HEK293 (cell line): Measurements from ENCODE around the gene EFCC1.

ENCODE experiments used
- CTCF ChIA-PET: fragments of 350-600 bp; formaldehyde crosslinking; extraction: SDS; loops from one replicate; lab custom pipeline; 2021; ENCODE audit warnings: antibody characterized with exemption; lab: Yijun Ruan, JAX
- POLR2A ChIA-PET: fragments of 300-600 bp; formaldehyde crosslinking; extraction: SDS; loops from one replicate; lab custom pipeline; 2020; ENCODE audit warnings: antibody characterized with exemption, inconsistent platforms; lab: Yijun Ruan, JAX
- H3K27ac ChIP-seq: fragments of 200-500 bp; sonication (Bioruptor generic); 2 replicates; pipeline ENCODE4 v1.5.1; 2014; ENCODE audit warnings: low read depth, low read length, control low read depth, inconsistent platforms; ENCODE audit errors: extremely low read depth
- H3K36me3 ChIP-seq, 2 experiments: fragments of 200-500 bp in 1 of 2; sonication (Bioruptor generic) in 1 of 2; 1 replicate in 1 of 2; 2 replicates in 1 of 2; pipeline ENCODE4 v1.5.1; 2014 to 2017; ENCODE audit warnings: inconsistent platforms in 2 of 2, low read length in 2 of 2; ENCODE audit not compliant: control insufficient read depth in 2 of 2, insufficient read depth in 1 of 2
- H3K4me1 ChIP-seq: fragments of 200-500 bp; sonication (Bioruptor generic); 2 replicates; pipeline ENCODE4 v1.5.1; 2014; ENCODE audit warnings: mild to moderate bottlenecking, low read length, inconsistent platforms; ENCODE audit not compliant: control insufficient read depth, insufficient read depth
- H3K4me3 ChIP-seq: 2 replicates; pipeline ENCODE4 v1.5.1; 2011; ENCODE audit warnings: low read depth, mild to moderate bottlenecking, control low read depth, low read length, moderate library complexity
- H3K9me3 ChIP-seq: fragments of 200-500 bp; sonication (Bioruptor generic); 2 replicates; pipeline ENCODE4 v1.5.1; 2014; ENCODE audit warnings: low read depth, low read length, inconsistent platforms; ENCODE audit not compliant: control insufficient read depth, insufficient read depth
- GLI2 ChIP-seq: fragments of 450-650 bp; formaldehyde crosslinking; IDR thresholded peaks from 2 replicates; pipeline ENCODE4; 2017; ENCODE audit warnings: missing biosample characterization, missing genetic modification characterization, low read depth, borderline replicate concordance
- IKZF3 ChIP-seq: fragments of 450-650 bp; IDR thresholded peaks from 2 replicates; pipeline ENCODE4 v1.5.0; 2018; ENCODE audit warnings: missing biosample characterization, mild to moderate bottlenecking, missing genetic modification characterization, moderate library complexity
- KLF9 ChIP-seq: fragments of 450-650 bp; formaldehyde crosslinking; IDR thresholded peaks from 2 replicates; pipeline ENCODE4 v1.5.1; 2016; ENCODE audit warnings: missing biosample characterization, missing genetic modification characterization, low read depth
- REST ChIP-seq: fragments of 450-650 bp; formaldehyde crosslinking; IDR thresholded peaks from 2 replicates; pipeline ENCODE4 v1.5.1; 2016; ENCODE audit warnings: missing biosample characterization, missing genetic modification characterization
- ZEB2 ChIP-seq: fragments of 450-650 bp; formaldehyde crosslinking; IDR thresholded peaks from 2 replicates; pipeline ENCODE4 v1.5.1; 2016; ENCODE audit warnings: missing biosample characterization, missing genetic modification characterization
- ZFP37 ChIP-seq: fragments of 450-650 bp; formaldehyde crosslinking; IDR thresholded peaks from 2 replicates; pipeline ENCODE4 v1.5.1; 2016; ENCODE audit warnings: missing biosample characterization, missing genetic modification characterization
- ZIC2 ChIP-seq: fragments of 450-650 bp; formaldehyde crosslinking; IDR thresholded peaks from 2 replicates; pipeline ENCODE4 v1.5.1; 2016; ENCODE audit warnings: missing biosample characterization, missing genetic modification characterization
- ZNF121 ChIP-seq: fragments of 450-650 bp; formaldehyde crosslinking; IDR thresholded peaks from 2 replicates; pipeline ENCODE4 v1.5.1; 2016; ENCODE audit warnings: missing biosample characterization, missing genetic modification characterization
- ZNF133 ChIP-seq: fragments of 450-650 bp; formaldehyde crosslinking; IDR thresholded peaks from 2 replicates; pipeline ENCODE4 v1.5.1; 2016; ENCODE audit warnings: missing biosample characterization, missing genetic modification characterization
- ZNF138 ChIP-seq: fragments of 450-650 bp; formaldehyde crosslinking; IDR thresholded peaks from 2 replicates; pipeline ENCODE4 v1.5.1; 2016; ENCODE audit warnings: missing biosample characterization, missing genetic modification characterization, borderline replicate concordance
- ZNF155 ChIP-seq: fragments of 450-650 bp; formaldehyde crosslinking; IDR thresholded peaks from 2 replicates; pipeline ENCODE4 v1.5.1; 2016; ENCODE audit warnings: missing biosample characterization, missing genetic modification characterization
- ZNF175 ChIP-seq: fragments of 450-650 bp; formaldehyde crosslinking; IDR thresholded peaks from 2 replicates; pipeline ENCODE4 v1.5.1; 2016; ENCODE audit warnings: missing biosample characterization, missing genetic modification characterization
- ZNF248 ChIP-seq: fragments of 450-650 bp; formaldehyde crosslinking; IDR thresholded peaks from 2 replicates; pipeline ENCODE4 v1.5.1; 2017; ENCODE audit warnings: missing biosample characterization, missing genetic modification characterization
- ZNF398 ChIP-seq: fragments of 450-650 bp; formaldehyde crosslinking; IDR thresholded peaks from 2 replicates; pipeline ENCODE4 v1.5.1; 2017; ENCODE audit warnings: missing biosample characterization, missing genetic modification characterization
- ZNF416 ChIP-seq: fragments of 450-650 bp; formaldehyde crosslinking; IDR thresholded peaks from 2 replicates; pipeline ENCODE4 v1.5.1; 2016; ENCODE audit warnings: missing biosample characterization, missing genetic modification characterization
- ZNF48 ChIP-seq: fragments of 450-650 bp; formaldehyde crosslinking; IDR thresholded peaks from 2 replicates; pipeline ENCODE4 v1.5.1; 2016; ENCODE audit warnings: missing biosample characterization, missing genetic modification characterization
- ZNF785 ChIP-seq: fragments of 450-650 bp; formaldehyde crosslinking; IDR thresholded peaks from 2 replicates; pipeline ENCODE4 v1.5.1; 2016; ENCODE audit warnings: missing biosample characterization, missing genetic modification characterization
- TF ChIP-seq, protein P1 (sequence below): fragments of 450-650 bp; formaldehyde crosslinking; IDR thresholded peaks from 2 replicates; pipeline ENCODE4 v1.5.1; 2017; ENCODE audit warnings: missing biosample characterization, missing genetic modification characterization
- TF ChIP-seq, protein P2 (sequence below): fragments of 450-650 bp; formaldehyde crosslinking; conservative IDR thresholded peaks from 2 replicates; pipeline ENCODE4 v1.5.1; 2016; ENCODE audit warnings: low read depth, missing biosample characterization, missing genetic modification characterization

Gene EFCC1

GRCh38 chr3:129023909-129024308, 22.8 kb downstream of the EFCC1 start:
- TF ChIP-seq ZNF785 (tag by site-specific recombination), result no peak
- TF ChIP-seq ZNF248 (tag by site-specific recombination), result no peak
- TF ChIP-seq ZNF133 (tag by site-specific recombination), result no peak
- TF ChIP-seq ZNF121 (tag by site-specific recombination), result no peak
- no peak for TF ChIP-seq ZNF416 (tag by site-specific recombination)
- TF ChIP-seq, protein P1, sequence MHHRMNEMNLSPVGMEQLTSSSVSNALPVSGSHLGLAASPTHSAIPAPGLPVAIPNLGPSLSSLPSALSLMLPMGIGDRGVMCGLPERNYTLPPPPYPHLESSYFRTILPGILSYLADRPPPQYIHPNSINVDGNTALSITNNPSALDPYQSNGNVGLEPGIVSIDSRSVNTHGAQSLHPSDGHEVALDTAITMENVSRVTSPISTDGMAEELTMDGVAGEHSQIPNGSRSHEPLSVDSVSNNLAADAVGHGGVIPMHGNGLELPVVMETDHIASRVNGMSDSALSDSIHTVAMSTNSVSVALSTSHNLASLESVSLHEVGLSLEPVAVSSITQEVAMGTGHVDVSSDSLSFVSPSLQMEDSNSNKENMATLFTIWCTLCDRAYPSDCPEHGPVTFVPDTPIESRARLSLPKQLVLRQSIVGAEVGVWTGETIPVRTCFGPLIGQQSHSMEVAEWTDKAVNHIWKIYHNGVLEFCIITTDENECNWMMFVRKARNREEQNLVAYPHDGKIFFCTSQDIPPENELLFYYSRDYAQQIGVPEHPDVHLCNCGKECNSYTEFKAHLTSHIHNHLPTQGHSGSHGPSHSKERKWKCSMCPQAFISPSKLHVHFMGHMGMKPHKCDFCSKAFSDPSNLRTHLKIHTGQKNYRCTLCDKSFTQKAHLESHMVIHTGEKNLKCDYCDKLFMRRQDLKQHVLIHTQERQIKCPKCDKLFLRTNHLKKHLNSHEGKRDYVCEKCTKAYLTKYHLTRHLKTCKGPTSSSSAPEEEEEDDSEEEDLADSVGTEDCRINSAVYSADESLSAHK (tag by site-specific recombination), result no peak
- no peak for TF ChIP-seq ZNF155 (tag by site-specific recombination)
- no peak for TF ChIP-seq GLI2 (tag by site-specific recombination)
- no peak for TF ChIP-seq ZNF48 (tag by site-specific recombination)
- TF ChIP-seq ZFP37, result no peak
- no peak for TF ChIP-seq KLF9 (tag by site-specific recombination)
- TF ChIP-seq, protein P2, sequence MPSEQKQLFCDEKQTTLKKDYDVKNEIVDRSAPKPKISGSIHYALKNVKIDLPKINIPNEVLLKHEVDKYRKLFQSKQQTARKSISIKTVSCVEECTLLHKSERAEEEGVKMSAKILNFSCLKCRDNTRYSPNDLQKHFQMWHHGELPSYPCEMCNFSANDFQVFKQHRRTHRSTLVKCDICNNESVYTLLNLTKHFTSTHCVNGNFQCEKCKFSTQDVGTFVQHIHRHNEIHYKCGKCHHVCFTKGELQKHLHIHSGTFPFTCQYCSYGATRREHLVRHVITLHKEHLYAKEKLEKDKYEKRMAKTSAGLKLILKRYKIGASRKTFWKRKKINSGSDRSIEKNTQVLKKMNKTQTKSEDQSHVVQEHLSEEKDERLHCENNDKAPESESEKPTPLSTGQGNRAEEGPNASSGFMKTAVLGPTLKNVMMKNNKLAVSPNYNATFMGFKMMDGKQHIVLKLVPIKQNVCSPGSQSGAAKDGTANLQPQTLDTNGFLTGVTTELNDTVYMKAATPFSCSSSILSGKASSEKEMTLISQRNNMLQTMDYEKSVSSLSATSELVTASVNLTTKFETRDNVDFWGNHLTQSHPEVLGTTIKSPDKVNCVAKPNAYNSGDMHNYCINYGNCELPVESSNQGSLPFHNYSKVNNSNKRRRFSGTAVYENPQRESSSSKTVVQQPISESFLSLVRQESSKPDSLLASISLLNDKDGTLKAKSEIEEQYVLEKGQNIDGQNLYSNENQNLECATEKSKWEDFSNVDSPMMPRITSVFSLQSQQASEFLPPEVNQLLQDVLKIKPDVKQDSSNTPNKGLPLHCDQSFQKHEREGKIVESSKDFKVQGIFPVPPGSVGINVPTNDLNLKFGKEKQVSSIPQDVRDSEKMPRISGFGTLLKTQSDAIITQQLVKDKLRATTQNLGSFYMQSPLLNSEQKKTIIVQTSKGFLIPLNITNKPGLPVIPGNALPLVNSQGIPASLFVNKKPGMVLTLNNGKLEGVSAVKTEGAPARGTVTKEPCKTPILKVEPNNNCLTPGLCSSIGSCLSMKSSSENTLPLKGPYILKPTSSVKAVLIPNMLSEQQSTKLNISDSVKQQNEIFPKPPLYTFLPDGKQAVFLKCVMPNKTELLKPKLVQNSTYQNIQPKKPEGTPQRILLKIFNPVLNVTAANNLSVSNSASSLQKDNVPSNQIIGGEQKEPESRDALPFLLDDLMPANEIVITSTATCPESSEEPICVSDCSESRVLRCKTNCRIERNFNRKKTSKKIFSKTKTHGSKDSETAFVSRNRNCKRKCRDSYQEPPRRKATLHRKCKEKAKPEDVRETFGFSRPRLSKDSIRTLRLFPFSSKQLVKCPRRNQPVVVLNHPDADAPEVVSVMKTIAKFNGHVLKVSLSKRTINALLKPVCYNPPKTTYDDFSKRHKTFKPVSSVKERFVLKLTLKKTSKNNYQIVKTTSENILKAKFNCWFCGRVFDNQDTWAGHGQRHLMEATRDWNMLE (tag by site-specific recombination), result no peak
- TF ChIP-seq IKZF3 (tag by site-specific recombination), result no peak
- H3K4me1 ChIP-seq, result no peaks in the 10 kb centered on the region
- ChIA-PET POLR2A (no interaction called here), CTCF (interaction anchor here (0.8 kb wide), 1 partner anchor 54 kb away, joined by 4 read pairs; no protein-coding TSS in a partner anchor)
- no peaks in the 10 kb centered on the region for H3K36me3 ChIP-seq
- H3K27ac ChIP-seq, result no peak overlapping the region
- no peak overlapping the region for H3K4me3 ChIP-seq
- H3K9me3 ChIP-seq, result no peaks in the 10 kb centered on the region

GRCh38 chr3:129025108-129025507, 24.0 kb downstream of the EFCC1 start:
- Histone ChIP-seq H3K9me3 (no peaks in the 10 kb centered on the region), H3K4me3 (no peak overlapping the region), H3K36me3 (no peaks in the 10 kb centered on the region), H3K27ac (no peak overlapping the region), H3K4me1 (no peaks in the 10 kb centered on the region)
- POLR2A ChIA-PET, result no interaction called here
- TF ChIP-seq ZIC2 (tag by site-specific recombination) (no peak), REST (tag by site-specific recombination) (no peak), ZNF398 (tag by site-specific recombination) (no peak), ZNF175 (tag by site-specific recombination) (no peak), ZNF785 (tag by site-specific recombination) (no peak), ZEB2 (tag by site-specific recombination) (no peak), ZNF138 (tag by site-specific recombination) (no peak)
- CTCF ChIA-PET, result interaction anchor here (0.6 kb wide), 2 partner anchors 14 to 115 kb away, joined by 3 read pairs; no protein-coding TSS in a partner anchor
